Effector memory CD4-positive, alpha-beta T cell (primary cell): ENCODE data around the gene HK3.

Experiments used
- DNase-seq, 3 donors: peaks; one replicate each; pipeline ENCODE4 v3.0.0-alpha.2; 2020
- H3K27ac ChIP-seq: 2 replicates; pipeline ENCODE4 v1.7.0; 2013; ENCODE audit warnings: mild to moderate bottlenecking, low read length, moderate library complexity; ENCODE audit not compliant: insufficient read depth, poor library complexity, severe bottlenecking
- H3K27me3 ChIP-seq: replicated peaks from 2 replicates; pipeline ENCODE4 v1.7.0; 2013; ENCODE audit warnings: mild to moderate bottlenecking, low read length; ENCODE audit not compliant: insufficient read depth, control insufficient read depth, poor library complexity, severe bottlenecking
- H3K36me3 ChIP-seq: 2 replicates; pipeline ENCODE4 v1.7.0; 2013; ENCODE audit warnings: mild to moderate bottlenecking, low read length, moderate library complexity; ENCODE audit not compliant: control insufficient read depth, insufficient read depth
- H3K4me1 ChIP-seq: 2 replicates; pipeline ENCODE4 v1.7.0; 2013; ENCODE audit warnings: low read length, mild to moderate bottlenecking; ENCODE audit not compliant: control insufficient read depth, insufficient read depth, poor library complexity, severe bottlenecking
- H3K4me3 ChIP-seq: 2 replicates; pipeline ENCODE4 v1.7.0; 2013; ENCODE audit warnings: low read length, low read depth, mild to moderate bottlenecking; ENCODE audit not compliant: insufficient read depth, poor library complexity, severe bottlenecking
- H3K9me3 ChIP-seq: 2 replicates; pipeline ENCODE4 v1.7.0; 2013; ENCODE audit warnings: mild to moderate bottlenecking, low read length, moderate library complexity; ENCODE audit not compliant: control insufficient read depth

The HK3 gene

DNA sequence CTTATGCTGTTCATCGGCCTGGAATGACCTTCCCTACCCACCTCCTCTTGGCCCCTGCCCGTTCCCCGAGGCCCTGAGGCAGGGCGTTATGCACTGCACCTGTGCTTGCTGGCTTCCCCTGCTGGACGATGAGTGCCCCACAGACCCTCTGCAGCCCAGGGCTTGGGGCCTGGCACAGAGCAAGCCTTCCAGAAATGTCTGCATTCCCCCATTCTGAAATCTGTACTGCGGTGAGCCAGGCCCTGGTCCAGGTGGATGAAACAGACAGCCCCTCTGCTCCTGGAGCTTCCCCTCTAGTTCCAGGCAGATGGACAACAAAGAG, 53.8 kb downstream of the HK3 start:
- H3K27me3 ChIP-seq: no peaks in the 10 kb centered on the region
- no peaks in the 10 kb centered on the region for H3K4me1 ChIP-seq
- H3K36me3 ChIP-seq: no peaks in the 10 kb centered on the region
- H3K27ac ChIP-seq: no peak overlapping the region
- no peak for DNase-seq
- H3K4me3 ChIP-seq: no peak overlapping the region
- H3K9me3 ChIP-seq: no peaks in the 10 kb centered on the region

DNA sequence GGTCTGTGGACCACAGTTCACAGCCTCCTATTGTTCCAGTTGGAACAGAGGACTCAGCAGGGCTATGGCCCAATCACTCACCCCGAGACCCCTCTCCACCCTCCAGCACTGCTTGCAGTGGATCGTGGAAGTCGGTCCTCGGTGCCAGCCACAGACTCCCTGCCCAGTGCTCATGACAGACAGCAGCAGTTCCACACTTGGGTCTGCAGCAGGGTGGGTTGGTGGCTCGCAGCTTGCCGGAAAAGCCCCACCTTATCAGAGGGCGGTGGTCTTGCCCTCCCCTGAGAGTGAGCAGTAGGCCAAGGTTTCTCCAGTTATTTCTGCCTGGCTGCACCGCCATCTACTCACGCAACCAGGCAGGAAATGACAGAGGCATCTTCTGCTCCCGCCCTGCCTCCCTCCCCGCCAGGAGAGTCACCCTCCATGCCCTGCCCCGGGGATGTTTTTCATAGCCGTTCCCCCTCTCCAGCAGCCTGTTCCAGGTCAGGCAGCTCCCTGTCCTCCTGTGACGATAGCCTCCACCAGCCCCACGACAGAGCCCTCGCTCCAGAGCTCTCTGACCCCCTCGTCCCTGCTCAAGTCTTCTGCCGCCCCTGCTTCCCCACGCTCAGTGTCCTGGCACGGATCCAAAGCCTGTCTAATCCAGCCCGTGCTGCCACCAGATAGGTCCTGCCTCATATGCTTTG, 54.3 kb downstream of the HK3 start:
- H3K27me3 ChIP-seq: no peaks in the 10 kb centered on the region
- no peak overlapping the region for H3K4me3 ChIP-seq
- no peaks in the 10 kb centered on the region for H3K9me3 ChIP-seq
- H3K4me1 ChIP-seq: no peaks in the 10 kb centered on the region
- H3K36me3 ChIP-seq: no peaks in the 10 kb centered on the region
- no peak for DNase-seq
- no peak overlapping the region for H3K27ac ChIP-seq

DNA sequence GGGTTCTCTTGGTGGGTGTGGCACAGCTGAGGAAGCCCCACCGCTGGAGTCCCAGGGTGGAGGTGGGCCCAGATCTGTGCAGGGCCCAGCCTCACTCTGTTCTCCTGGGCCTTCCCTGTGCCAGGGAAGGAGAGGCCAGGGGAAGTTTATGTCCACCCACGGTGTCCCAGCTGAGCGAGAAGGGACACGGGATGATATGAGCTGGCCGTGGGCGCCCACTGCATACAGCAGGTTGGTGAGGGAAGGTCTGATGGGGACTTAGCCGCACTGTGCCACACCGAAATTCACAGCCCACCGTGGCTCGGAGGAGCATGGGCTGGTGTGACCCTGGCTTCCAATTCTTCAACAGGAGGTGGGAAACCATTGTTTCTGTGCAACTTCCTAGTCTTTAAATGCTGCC, 54.9 kb downstream of the HK3 start:
- H3K27me3 ChIP-seq: no peaks in the 10 kb centered on the region
- no peak overlapping the region for H3K27ac ChIP-seq
- H3K4me1 ChIP-seq: no peaks in the 10 kb centered on the region
- DNase-seq: no peak
- no peak overlapping the region for H3K4me3 ChIP-seq
- H3K9me3 ChIP-seq: no peaks in the 10 kb centered on the region
- H3K36me3 ChIP-seq: no peaks in the 10 kb centered on the region

DNA sequence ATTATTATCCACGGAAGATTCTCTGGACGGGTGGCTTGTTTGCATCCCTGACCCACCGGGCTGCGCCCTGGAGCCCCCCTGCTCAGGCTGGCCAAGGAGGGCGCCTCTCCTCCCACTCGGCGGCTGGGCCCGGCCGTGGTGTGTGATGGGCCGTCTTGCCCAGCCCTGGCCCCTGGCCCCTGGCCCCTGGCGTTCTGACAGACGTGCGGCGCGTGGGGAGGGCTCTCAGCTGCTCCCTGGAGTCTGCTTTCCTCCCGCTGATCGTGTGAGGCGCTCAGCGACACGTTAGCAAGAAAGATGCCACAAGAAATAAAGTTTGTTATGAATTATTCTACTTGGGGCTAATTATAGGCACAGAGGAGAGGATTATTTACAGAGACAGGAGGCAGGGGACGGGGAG, 55.5 kb downstream of the HK3 start:
- Histone ChIP-seq H3K9me3 (no peaks in the 10 kb centered on the region), H3K36me3 (no peaks in the 10 kb centered on the region), H3K4me1 (no peaks in the 10 kb centered on the region), H3K27me3 (no peaks in the 10 kb centered on the region), H3K4me3 (no peak overlapping the region), H3K27ac (no peak overlapping the region)
- no peak for DNase-seq

DNA sequence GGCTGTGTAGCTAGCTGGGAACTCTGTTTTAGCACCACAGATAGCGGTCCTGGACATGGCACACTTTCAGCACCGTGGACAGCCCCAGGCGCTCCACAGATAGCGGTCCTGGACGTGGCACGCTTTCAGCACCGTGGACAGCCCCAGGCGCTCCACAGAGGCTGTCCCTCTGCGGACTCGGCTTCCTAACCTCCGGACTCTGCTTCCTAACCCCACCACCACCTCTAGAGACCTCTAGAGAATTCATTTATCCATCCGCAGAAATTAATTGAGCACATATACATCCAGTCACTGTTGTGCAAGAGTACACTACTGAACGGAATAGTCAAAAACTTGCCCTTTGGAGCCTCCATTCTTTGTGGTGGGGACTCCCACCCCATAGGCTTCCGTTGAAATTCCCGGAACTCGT, 61.4 kb downstream of the HK3 start:
- Histone ChIP-seq H3K4me3 (no peak overlapping the region), H3K27me3 (no peaks in the 10 kb centered on the region), H3K36me3 (no peaks in the 10 kb centered on the region), H3K9me3 (no peaks in the 10 kb centered on the region), H3K27ac (no peak overlapping the region), H3K4me1 (no peaks in the 10 kb centered on the region)
- DNase-seq: peak in 2 of 3 donors; percentile 36 to 37

DNA sequence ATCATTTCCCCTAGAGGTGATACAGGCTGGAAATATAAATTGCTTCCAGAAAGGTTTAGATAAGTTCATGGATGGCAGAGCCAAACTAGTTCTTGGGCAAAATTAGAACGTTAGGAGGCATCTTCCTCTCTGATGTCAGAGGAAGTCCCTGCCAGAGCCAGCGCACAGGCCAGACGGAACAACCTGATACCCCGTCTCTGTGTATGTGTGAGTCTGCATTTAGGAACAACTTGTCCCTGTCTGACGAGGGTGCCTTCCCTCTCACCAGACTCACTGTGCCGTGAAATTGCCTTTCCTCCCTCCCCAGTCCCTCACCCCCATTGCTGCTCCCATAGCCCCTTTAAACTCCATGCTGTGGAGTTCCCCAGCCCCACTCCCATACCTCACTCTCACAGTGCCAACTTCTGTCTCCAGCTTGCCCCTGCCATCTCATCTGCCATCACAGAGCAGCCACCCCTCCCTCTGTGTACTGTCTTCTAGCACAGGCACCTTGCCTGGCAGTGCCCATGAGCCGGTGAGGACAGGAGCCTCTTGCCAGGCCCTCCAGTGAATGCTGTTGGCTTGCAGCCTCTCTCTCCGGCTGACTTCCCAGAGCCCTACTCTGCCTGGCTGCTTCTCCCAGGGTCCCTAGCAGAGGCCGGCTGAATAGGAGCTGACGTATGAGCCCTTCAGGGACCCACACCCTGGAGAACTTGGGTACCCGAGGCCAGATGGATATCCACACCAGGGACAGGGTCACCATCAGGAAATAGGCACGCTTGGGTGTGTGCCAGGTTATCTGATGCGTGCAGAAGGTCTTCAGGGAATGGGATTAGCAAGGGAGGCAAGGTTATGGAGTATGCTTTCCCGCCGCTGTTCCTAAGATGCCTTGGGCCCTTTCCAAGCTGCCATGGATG, 62.1 kb downstream of the HK3 start:
- no peaks in the 10 kb centered on the region for H3K4me1 ChIP-seq
- H3K27me3 ChIP-seq: peaks cover 2% of the 10 kb centered on the region
- H3K4me3 ChIP-seq: no peak overlapping the region

DNA sequence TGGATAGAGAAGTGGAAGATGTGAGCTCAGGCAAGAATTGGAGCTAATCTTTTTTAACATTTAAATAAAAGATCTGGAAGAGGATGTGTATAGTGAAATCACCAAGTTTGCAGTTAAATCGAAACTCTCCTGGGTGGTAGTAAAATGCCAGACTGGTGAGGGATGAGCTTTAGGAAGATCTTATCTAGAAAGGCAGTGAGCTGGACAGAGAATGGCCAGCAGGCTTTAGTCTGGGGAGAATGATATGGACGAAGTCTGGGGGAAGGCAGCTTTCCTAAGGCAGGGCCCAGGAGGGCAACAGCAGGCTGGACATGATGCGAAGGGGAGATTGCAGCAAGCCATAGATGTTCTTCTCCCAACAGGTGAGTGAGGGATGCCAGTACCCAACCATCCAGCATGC, 63.2 kb downstream of the HK3 start:
- no peak overlapping the region for H3K27ac ChIP-seq
- H3K9me3 ChIP-seq: no peaks in the 10 kb centered on the region
- no peaks in the 10 kb centered on the region for H3K4me1 ChIP-seq
- DNase-seq: no peak
- no peak overlapping the region for H3K4me3 ChIP-seq
- no peaks in the 10 kb centered on the region for H3K36me3 ChIP-seq
- peaks cover 4% of the 10 kb centered on the region for H3K27me3 ChIP-seq

More for the DNA sequence above, 62.1 kb downstream of the HK3 start:
- no peak for DNase-seq
- H3K27ac ChIP-seq: no peak overlapping the region
- H3K36me3 ChIP-seq: no peaks in the 10 kb centered on the region
- H3K9me3 ChIP-seq: no peaks in the 10 kb centered on the region

DNA sequence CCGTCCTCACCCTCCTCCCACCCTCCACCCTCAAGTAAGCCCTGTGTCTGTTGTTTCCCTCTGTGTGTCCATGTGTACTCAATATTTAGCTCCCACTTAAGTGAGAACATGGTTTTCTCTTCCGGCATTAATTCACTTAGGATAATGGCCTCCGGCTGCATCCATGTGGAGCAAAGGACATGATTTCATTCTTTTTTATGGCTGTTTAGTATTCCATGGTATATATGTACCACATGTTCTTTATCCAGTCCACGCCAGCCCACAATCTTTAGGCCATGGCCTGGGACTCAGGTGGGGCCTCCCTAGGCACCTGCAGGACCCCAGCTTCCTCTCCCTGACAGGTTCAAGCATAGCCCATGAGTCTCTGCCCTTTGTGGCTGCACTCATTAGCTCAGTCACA, 65.9 kb downstream of the HK3 start:
- Histone ChIP-seq H3K9me3 (no peaks in the 10 kb centered on the region), H3K27ac (no peak overlapping the region), H3K36me3 (no peaks in the 10 kb centered on the region), H3K27me3 (peaks cover 4% of the 10 kb centered on the region), H3K4me1 (no peaks in the 10 kb centered on the region), H3K4me3 (no peak overlapping the region)
- DNase-seq: no peak

DNA sequence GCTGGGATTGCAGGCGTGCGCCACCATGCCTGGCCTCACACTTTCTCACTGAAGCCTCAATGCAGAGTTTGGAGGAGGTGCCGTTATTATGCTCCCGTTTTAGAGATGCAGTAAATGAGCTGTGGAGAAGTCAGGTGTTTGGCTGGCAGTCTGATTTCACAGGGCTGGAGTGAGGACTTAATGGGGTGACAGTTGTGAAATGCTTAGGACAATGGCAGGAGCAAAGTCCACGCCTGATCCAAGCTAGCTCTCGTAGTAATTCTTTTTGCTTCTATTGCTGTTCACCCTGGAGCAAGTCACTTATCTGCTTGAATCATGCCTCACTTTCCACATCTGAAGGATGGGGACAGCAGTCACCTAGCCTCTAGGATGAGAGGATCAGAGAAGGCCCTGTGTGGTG, 67.0 kb downstream of the HK3 start:
- peaks cover 4% of the 10 kb centered on the region for H3K27me3 ChIP-seq
- H3K4me1 ChIP-seq: no peaks in the 10 kb centered on the region
- H3K36me3 ChIP-seq: no peaks in the 10 kb centered on the region
- H3K9me3 ChIP-seq: no peaks in the 10 kb centered on the region
- no peak overlapping the region for H3K27ac ChIP-seq
- DNase-seq: no peak
- H3K4me3 ChIP-seq: no peak overlapping the region

DNA sequence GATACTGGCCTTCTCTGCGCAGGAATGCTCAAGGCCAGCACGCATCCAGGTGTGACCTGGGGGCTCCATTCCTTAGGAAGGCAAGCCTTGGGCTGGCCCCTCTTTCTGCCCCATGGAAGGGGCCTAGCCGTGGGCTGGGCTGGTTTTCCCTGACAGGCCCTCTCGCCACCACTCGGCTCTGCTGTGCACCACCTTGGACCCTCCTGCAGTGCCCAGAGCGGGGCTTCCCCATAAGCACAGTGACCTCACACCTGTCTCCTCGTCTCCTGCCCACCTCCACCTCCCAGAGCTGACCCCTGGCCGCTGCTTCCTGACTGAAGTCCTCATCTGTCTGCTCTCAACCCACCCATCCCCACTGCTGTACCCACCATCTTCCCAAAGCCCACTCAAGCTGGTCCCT, 67.7 kb downstream of the HK3 start:
- no peaks in the 10 kb centered on the region for H3K4me1 ChIP-seq
- no peak overlapping the region for H3K27ac ChIP-seq
- no peak for DNase-seq
- no peaks in the 10 kb centered on the region for H3K9me3 ChIP-seq
- no peaks in the 10 kb centered on the region for H3K36me3 ChIP-seq
- no peak overlapping the region for H3K4me3 ChIP-seq
- peaks cover 4% of the 10 kb centered on the region for H3K27me3 ChIP-seq
